ENCODE data around the gene NPEPL1. TPM values are rescaled to one million over a fixed set of nuclear protein-coding genes. Genes with fewer than 3 reads are reported as not detected.

NPEPL1 gene
- total RNA-seq, 1 donor from 2014 or later = 29.4 TPM

- Mint-ChIP-seq H3K27me3 (ENCODE audit: low read depth) (peaks cover 2% of the 10 kb centered on the region), H3K4me3 (ENCODE audit: low read depth) (no peak overlapping the region), H3K4me1 (ENCODE audit: low read depth) (peaks cover 1% of the 10 kb centered on the region), H3K27ac (no peak overlapping the region), H3K36me3 (ENCODE audit: low read depth) (no peaks in the 10 kb centered on the region), H3K9me3 (no peaks in the 10 kb centered on the region)
- DNase-seq (ENCODE audit: low spot score) = peak; percentile 7
- intact Hi-C loops (cut with micrococcal nuclease) = no loop called here
Observed at GRCh38 chr20:58715801-58716475, 23.3 kb downstream of the NPEPL1 start.

- peak; percentile 7 for DNase-seq (ENCODE audit: low spot score)
- Mint-ChIP-seq H3K9me3 (no peaks in the 10 kb centered on the region), H3K4me1 (ENCODE audit: low read depth) (peaks cover 1% of the 10 kb centered on the region), H3K27ac (no peak overlapping the region), H3K27me3 (ENCODE audit: low read depth) (peaks cover 7% of the 10 kb centered on the region), H3K36me3 (ENCODE audit: low read depth) (no peaks in the 10 kb centered on the region), H3K4me3 (ENCODE audit: low read depth) (no peak overlapping the region)
- intact Hi-C loops (cut with micrococcal nuclease) = no loop called here
Observed at GRCh38 chr20:58716476-58717277, 24.1 kb downstream of the NPEPL1 start.

GRCh38 chr20:58717278-58718091, 24.9 kb downstream of the NPEPL1 start:
- H3K27me3 Mint-ChIP-seq (ENCODE audit: low read depth) = peaks cover 13% of the 10 kb centered on the region
- intact Hi-C loops (cut with micrococcal nuclease) = no loop called here
- DNase-seq (ENCODE audit: low spot score) = peak; percentile 8
- H3K4me1 Mint-ChIP-seq (ENCODE audit: low read depth) = no peaks in the 10 kb centered on the region
- H3K27ac Mint-ChIP-seq = no peak overlapping the region
- no peaks in the 10 kb centered on the region for H3K9me3 Mint-ChIP-seq
- no peaks in the 10 kb centered on the region for H3K36me3 Mint-ChIP-seq (ENCODE audit: low read depth)
- no peak overlapping the region for H3K4me3 Mint-ChIP-seq (ENCODE audit: low read depth)

GRCh38 chr20:58718121-58718563, 25.5 kb downstream of the NPEPL1 start:
- intact Hi-C loops (cut with micrococcal nuclease) = no loop called here
- peak; percentile 7 for DNase-seq (ENCODE audit: low spot score)
- Mint-ChIP-seq H3K36me3 (ENCODE audit: low read depth) (no peaks in the 10 kb centered on the region), H3K9me3 (no peaks in the 10 kb centered on the region), H3K27me3 (ENCODE audit: low read depth) (peaks cover 19% of the 10 kb centered on the region), H3K27ac (no peak overlapping the region), H3K4me3 (ENCODE audit: low read depth) (no peak overlapping the region), H3K4me1 (ENCODE audit: low read depth) (no peaks in the 10 kb centered on the region)

- H3K27me3 Mint-ChIP-seq (ENCODE audit: low read depth) = peaks cover 25% of the 10 kb centered on the region
- H3K4me3 Mint-ChIP-seq (ENCODE audit: low read depth) = no peak overlapping the region
- DNase-seq (ENCODE audit: low spot score) = peak; percentile 4
- no peaks in the 10 kb centered on the region for H3K36me3 Mint-ChIP-seq (ENCODE audit: low read depth)
- H3K27ac Mint-ChIP-seq = no peak overlapping the region
- no peaks in the 10 kb centered on the region for H3K4me1 Mint-ChIP-seq (ENCODE audit: low read depth)
- no peaks in the 10 kb centered on the region for H3K9me3 Mint-ChIP-seq
- intact Hi-C loops (cut with micrococcal nuclease) = no loop called here
Observed at GRCh38 chr20:58718729-58719128, 26.1 kb downstream of the NPEPL1 start.

GRCh38 chr20:58719258-58719657, 26.7 kb downstream of the NPEPL1 start:
- H3K36me3 Mint-ChIP-seq (ENCODE audit: low read depth) = no peaks in the 10 kb centered on the region
- intact Hi-C loops (cut with micrococcal nuclease) = no loop called here
- no peaks in the 10 kb centered on the region for H3K9me3 Mint-ChIP-seq
- peak; percentile 1 for DNase-seq (ENCODE audit: low spot score)
- H3K4me3 Mint-ChIP-seq (ENCODE audit: low read depth) = no peak overlapping the region
- no peaks in the 10 kb centered on the region for H3K4me1 Mint-ChIP-seq (ENCODE audit: low read depth)
- peaks cover 30% of the 10 kb centered on the region for H3K27me3 Mint-ChIP-seq (ENCODE audit: low read depth)
- H3K27ac Mint-ChIP-seq = no peak overlapping the region

GRCh38 chr20:58719971-58720371, 27.4 kb downstream of the NPEPL1 start:
- Mint-ChIP-seq H3K9me3 (no peaks in the 10 kb centered on the region), H3K4me1 (ENCODE audit: low read depth) (no peaks in the 10 kb centered on the region), H3K27me3 (ENCODE audit: low read depth) (peaks cover 37% of the 10 kb centered on the region), H3K27ac (no peak overlapping the region), H3K4me3 (ENCODE audit: low read depth) (no peak overlapping the region), H3K36me3 (ENCODE audit: low read depth) (no peaks in the 10 kb centered on the region)
- intact Hi-C loops (cut with micrococcal nuclease) = no loop called here
- DNase-seq (ENCODE audit: low spot score) = peak; percentile 3

- H3K27ac Mint-ChIP-seq = no peak overlapping the region
- H3K4me1 Mint-ChIP-seq (ENCODE audit: low read depth) = no peaks in the 10 kb centered on the region
Observed at GRCh38 chr20:58720890-58721289, 28.3 kb downstream of the NPEPL1 start.

GRCh38 chr20:58721951-58722778, 29.6 kb downstream of the NPEPL1 start:
- Mint-ChIP-seq H3K27me3 (ENCODE audit: low read depth) (peaks cover 41% of the 10 kb centered on the region), H3K27ac (no peak overlapping the region), H3K4me1 (ENCODE audit: low read depth) (no peaks in the 10 kb centered on the region), H3K4me3 (ENCODE audit: low read depth) (no peak overlapping the region), H3K36me3 (ENCODE audit: low read depth) (no peaks in the 10 kb centered on the region), H3K9me3 (peaks cover 5% of the 10 kb centered on the region)
- intact Hi-C loops (cut with micrococcal nuclease) = no loop called here
- DNase-seq (ENCODE audit: low spot score) = peak; percentile 3

More at GRCh38 chr20:58720890-58721289, 28.3 kb downstream of the NPEPL1 start:
- DNase-seq (ENCODE audit: low spot score) = no peak
- Mint-ChIP-seq H3K9me3 (no peaks in the 10 kb centered on the region), H3K27me3 (ENCODE audit: low read depth) (peaks cover 37% of the 10 kb centered on the region), H3K36me3 (ENCODE audit: low read depth) (no peaks in the 10 kb centered on the region), H3K4me3 (ENCODE audit: low read depth) (no peak overlapping the region)
- intact Hi-C loops (cut with micrococcal nuclease) = no loop called here

GRCh38 chr20:58722877-58723627, 30.5 kb downstream of the NPEPL1 start:
- no peak for DNase-seq (ENCODE audit: low spot score)
- no peak overlapping the region for H3K27ac Mint-ChIP-seq
- peaks cover 12% of the 10 kb centered on the region for H3K9me3 Mint-ChIP-seq
- no peak overlapping the region for H3K4me3 Mint-ChIP-seq (ENCODE audit: low read depth)
- H3K4me1 Mint-ChIP-seq (ENCODE audit: low read depth) = no peaks in the 10 kb centered on the region
- peaks cover 49% of the 10 kb centered on the region for H3K27me3 Mint-ChIP-seq (ENCODE audit: low read depth)
- no peaks in the 10 kb centered on the region for H3K36me3 Mint-ChIP-seq (ENCODE audit: low read depth)
- intact Hi-C loops (cut with micrococcal nuclease) = no loop called here

GRCh38 chr20:58723628-58723984, 31.0 kb downstream of the NPEPL1 start:
- Mint-ChIP-seq H3K27me3 (ENCODE audit: low read depth) (peaks cover 49% of the 10 kb centered on the region), H3K4me3 (ENCODE audit: low read depth) (no peak overlapping the region), H3K36me3 (ENCODE audit: low read depth) (no peaks in the 10 kb centered on the region), H3K27ac (no peak overlapping the region), H3K9me3 (peaks cover 12% of the 10 kb centered on the region), H3K4me1 (ENCODE audit: low read depth) (no peaks in the 10 kb centered on the region)
- no peak for DNase-seq (ENCODE audit: low spot score)
- intact Hi-C loops (cut with micrococcal nuclease) = no loop called here

Data from activated T-helper 2 cell treated with anti-CD3 and anti-CD28 coated beads, Interferon-gamma antibody, Interleukin-2, Interleukin-4, amounts not matched to agents 10 μg/mL and 5 μg/mL and 100 μg/mL, durations not matched to agents 14 hours and 24 hours and 36 hours (primary cell).